Cardiac muscle cell (in vitro differentiated cells and primary cell): Measurements from ENCODE around the gene ZNF438. TPM values are rescaled to one million over a fixed set of nuclear protein-coding genes. Genes with fewer than 3 reads are reported as not detected.
A peak's percentile ranks its signal among the peaks of the same experiment; 100 is the strongest.

ENCODE experiments used
- DNase-seq, 2 donors: peaks; one replicate each; pipeline versions ENCODE4 v3.0.0 to v3.0.0-alpha.2; 2010 to 2017; ENCODE audit warnings: low read depth in 1 of 2, low spot score in 1 of 2
- H3K27ac ChIP-seq: fragments of 200-600 bp; sonication (generic); 2 replicates; pipeline ENCODE4 v1.5.1; 2016
- H3K27me3 ChIP-seq: fragments of 200-600 bp; sonication (generic); 2 replicates; pipeline ENCODE4 v1.6.0; 2016; ENCODE audit warnings: control low read depth
- H3K36me3 ChIP-seq: fragments of 200-600 bp; sonication (generic); 2 replicates; pipeline ENCODE4 v1.5.1; 2016; ENCODE audit warnings: control low read depth
- H3K4me1 ChIP-seq: fragments of 200-600 bp; sonication (generic); 2 replicates; pipeline ENCODE4 v1.8.1; 2017; ENCODE audit warnings: low read depth, mild to moderate bottlenecking, mixed run types
- H3K4me3 ChIP-seq: fragments of 200-600 bp; sonication (generic); 2 replicates; pipeline ENCODE4 v1.5.1; 2016; ENCODE audit warnings: mild to moderate bottlenecking
- H3K9me3 ChIP-seq: fragments of 200-600 bp; sonication (generic); 2 replicates; pipeline ENCODE4 v1.5.1; 2017; ENCODE audit warnings: low read depth, mild to moderate bottlenecking, control low read depth
- CTCF ChIP-seq: IDR thresholded peaks from 2 replicates; pipeline ENCODE4 v1.5.1; 2012; ENCODE audit warnings: low read depth, mild to moderate bottlenecking, low read length
- polyA plus RNA-seq: library from polyadenylated mRNA; unstranded; fragments of >200 nt; fragmentation: Nextera tagmentation; extraction: Ambion mirVana; gene quantifications from 2 replicates; pipeline ENCODE4 v1.2.1, GENCODE V29; 2016
- total RNA-seq: library from RNA; depleted of rRNA; stranded (reverse); fragments of >200 nt; gene quantifications from 2 replicates; pipeline ENCODE4 v1.2.3, GENCODE V29; 2016

ZNF438 gene
- total RNA-seq (3.5 and 6.0 TPM in 2 replicates), polyA plus RNA-seq (2.9 and 4.9 TPM in 2 replicates)

DNA sequence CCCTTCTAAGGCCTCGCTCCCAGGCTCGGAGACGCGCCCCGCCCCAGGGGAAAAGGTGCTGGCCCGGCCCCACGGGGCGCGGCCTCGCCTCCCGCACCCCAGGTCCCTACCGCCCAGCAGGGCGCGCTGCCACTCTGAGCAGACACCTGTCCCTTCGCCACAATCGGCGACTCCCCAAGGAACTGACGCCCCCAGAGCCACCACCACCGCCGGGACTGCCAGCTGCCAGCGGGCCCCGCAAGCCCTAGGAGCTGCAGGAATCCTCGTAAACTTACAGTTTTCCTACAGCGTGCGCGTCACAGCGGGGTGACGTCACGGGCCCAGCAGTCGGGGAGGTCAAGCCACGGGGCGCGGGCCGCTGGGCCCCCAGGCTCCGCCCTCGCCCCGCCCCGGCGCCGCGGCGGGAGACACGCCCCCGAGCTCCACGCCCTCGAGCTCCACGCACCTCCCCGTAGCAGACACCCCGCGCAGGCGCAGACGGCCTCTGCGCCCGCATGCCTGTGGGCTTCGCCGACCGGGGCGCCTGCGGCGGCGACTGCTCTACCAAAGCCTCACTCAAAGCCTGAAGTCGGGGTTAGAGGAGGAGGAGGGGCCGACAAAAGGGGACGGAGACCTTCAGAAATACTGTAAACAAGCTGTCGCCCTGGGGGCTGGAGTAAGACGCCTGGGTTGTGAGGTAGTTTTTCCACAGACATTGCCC is at the start of gene ZNF438:
ZNF438 (minus strand) TSS at position 308 of the 700 bp plus-strand sequence. CDS start 154,831 bp downstream, outside the sequence.
- Histone ChIP-seq H3K27me3 (no peaks in the 10 kb centered on the region), H3K4me1 (no peaks in the 10 kb centered on the region), H3K4me3 (peak within 1 kb of the TSS; percentile 57), H3K9me3 (no peaks in the 10 kb centered on the region), H3K27ac (peak within 1 kb of the TSS; percentile 98), H3K36me3 (no peaks in the 10 kb centered on the region)
- peak; percentile 48 for TF ChIP-seq CTCF
- DNase-seq: peak; percentile 96 to 98

DNA sequence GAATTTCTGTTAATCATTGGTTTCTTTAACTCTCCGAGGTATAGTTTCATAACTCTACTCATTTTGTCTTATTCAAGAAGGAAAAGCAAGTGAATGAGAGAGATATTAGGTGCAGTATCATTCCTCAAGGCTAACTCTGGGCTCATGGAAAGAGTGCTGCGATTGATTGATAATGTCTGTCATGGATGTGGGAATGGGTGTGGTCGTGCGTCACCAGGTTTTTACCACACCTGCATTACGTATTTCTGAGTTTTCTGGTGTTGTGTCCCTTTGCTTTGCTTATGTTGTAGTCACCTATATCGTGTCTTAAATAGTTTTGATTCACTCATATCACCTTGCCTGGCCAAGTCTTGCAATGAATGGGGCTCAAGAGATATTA is 44.9 kb upstream of the ZNF438 start:
- no peaks in the 10 kb centered on the region for H3K27me3 ChIP-seq
- DNase-seq: no peak
- no peak overlapping the region for H3K27ac ChIP-seq
- no peaks in the 10 kb centered on the region for H3K36me3 ChIP-seq
- H3K4me3 ChIP-seq: no peak overlapping the region
- H3K4me1 ChIP-seq: no peaks in the 10 kb centered on the region
- H3K9me3 ChIP-seq: no peaks in the 10 kb centered on the region
- no peak for TF ChIP-seq CTCF

DNA sequence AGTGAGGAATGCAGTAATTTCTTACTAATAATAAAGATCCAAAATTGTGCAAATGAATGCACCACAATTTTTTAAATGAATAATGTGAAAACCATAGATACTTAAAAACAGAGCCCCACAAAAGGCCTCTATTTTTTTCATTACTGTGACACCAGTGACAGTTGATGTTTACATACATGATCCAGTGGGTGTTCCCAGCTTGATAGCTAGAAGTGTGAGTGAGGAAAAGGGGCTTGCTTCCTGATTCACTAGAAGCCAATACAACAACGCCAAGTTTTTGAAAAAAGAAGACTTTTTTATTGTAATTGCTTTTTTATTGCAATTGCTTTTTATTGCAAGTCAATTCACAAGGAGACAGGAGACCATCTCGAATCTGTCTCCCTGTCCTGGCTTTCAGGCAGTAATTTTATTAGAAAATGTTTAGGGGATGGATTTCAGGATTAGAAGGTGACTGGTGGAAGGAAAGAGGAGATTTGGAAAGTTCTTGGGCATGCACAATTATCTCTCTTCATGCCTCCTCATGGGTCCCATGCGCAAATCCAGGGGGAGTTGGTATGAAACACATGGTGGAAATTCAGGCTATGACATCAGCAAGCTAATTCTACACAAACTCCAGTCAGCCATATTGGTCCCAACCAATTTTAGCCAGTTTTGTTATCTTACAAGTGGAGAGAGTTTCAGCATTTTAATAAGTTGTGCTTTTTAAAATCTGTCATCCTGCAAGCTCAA is 44.4 kb upstream of the ZNF438 start:
- Histone ChIP-seq H3K4me3 (no peak overlapping the region), H3K27me3 (no peaks in the 10 kb centered on the region), H3K27ac (no peak overlapping the region), H3K36me3 (no peaks in the 10 kb centered on the region), H3K9me3 (no peaks in the 10 kb centered on the region), H3K4me1 (no peaks in the 10 kb centered on the region)
- no peak for TF ChIP-seq CTCF
- DNase-seq: no peak

- Histone ChIP-seq H3K9me3 (no peaks in the 10 kb centered on the region), H3K27ac (no peak overlapping the region), H3K4me1 (no peaks in the 10 kb centered on the region), H3K27me3 (no peaks in the 10 kb centered on the region), H3K36me3 (no peaks in the 10 kb centered on the region), H3K4me3 (no peak overlapping the region)
- peak in 1 of 2 donors; percentile 59 for DNase-seq
- no peak for TF ChIP-seq CTCF
Measured at GRCh38 chr10:31075434-31075833, 43.8 kb upstream of the ZNF438 start.

- no peak overlapping the region for H3K4me3 ChIP-seq
- H3K4me1 ChIP-seq: no peaks in the 10 kb centered on the region
- TF ChIP-seq CTCF: no peak
- no peak for DNase-seq
- no peaks in the 10 kb centered on the region for H3K36me3 ChIP-seq
- no peak overlapping the region for H3K27ac ChIP-seq
- no peaks in the 10 kb centered on the region for H3K9me3 ChIP-seq
- no peaks in the 10 kb centered on the region for H3K27me3 ChIP-seq
Measured at GRCh38 chr10:31074722-31075086, 43.0 kb upstream of the ZNF438 start.
